GM19240 (cell line): ENCODE results near the gene ELOVL2.
"Not testable (repeated sequence)": the region's sequence is repeated elsewhere in the genome, so short reads cannot be mapped to it uniquely, and the experiment has no call there.

Source experiments
- DNase-seq: peaks from one replicate; pipeline ENCODE4 v3.0.0; 2011; ENCODE audit warnings: low spot score; ENCODE audit not compliant: insufficient read length

ELOVL2 gene

GRCh38 chr6:11021714-11022113 lies 22.4 kb downstream of the ELOVL2 start:
- DNase-seq = no peak

DNA sequence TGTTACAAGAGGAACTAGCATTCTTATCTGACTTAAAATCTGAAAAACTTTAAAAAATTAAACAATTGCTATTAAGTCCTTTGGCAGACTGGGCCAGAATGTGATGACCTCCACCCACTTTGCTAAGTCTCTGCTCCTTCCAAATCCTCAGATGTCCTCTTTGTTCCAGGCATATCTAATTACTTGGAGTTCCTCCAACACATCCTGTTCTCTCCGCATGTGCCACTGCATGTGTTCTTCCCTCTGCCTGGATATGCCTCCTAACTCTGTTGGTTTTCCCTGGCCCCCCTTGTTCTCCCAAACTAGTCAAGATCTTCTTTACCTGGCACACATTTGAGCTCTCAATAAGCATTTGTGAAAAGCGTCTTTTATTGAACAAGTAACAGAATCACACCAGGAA lies 23.1 kb downstream of the ELOVL2 start:
- no peak for DNase-seq

DNA sequence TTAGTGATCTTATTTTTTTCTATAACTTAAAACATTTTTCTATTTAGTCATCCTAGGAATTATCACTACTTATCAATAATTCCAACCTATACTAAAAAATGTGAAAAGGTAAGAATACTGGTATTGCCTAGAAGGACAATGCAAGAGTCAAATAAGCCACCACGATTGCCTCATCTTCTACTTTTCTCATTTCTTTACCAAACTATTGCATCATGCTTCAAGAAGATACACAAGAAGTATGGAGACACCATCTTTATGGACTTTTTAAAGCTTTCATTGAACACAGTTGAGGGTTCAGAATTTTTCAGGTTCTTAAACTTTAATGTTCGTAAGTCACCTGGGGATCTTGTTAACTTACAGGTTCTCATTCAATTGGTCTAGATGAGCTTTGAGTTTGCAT lies 25.9 kb downstream of the ELOVL2 start:
- no peak for DNase-seq

GRCh38 chr6:11017090-11017489 lies 27.0 kb downstream of the ELOVL2 start:
- no peak for DNase-seq

DNA sequence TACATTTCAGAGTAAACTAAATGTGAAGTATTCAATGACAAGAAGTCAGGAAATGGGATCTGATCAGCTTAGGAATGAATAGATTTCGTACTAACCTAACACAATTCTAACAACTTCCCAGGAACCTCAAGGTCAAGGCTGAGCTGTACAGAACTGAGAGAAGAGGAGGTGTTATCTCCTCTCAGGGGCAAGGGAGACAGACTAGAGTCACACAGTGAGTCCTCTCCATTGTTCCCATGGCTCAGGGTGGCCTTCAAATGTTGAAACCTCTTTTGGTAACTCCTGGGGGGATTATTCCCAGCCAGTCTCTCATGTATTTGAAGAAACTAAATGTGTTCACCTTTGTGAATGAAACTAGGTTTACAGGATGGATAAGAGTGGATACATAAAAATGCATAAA lies 27.7 kb downstream of the ELOVL2 start:
- DNase-seq = no peak

GRCh38 chr6:11015102-11015501 lies 29.0 kb downstream of the ELOVL2 start:
- no peak for DNase-seq

DNA sequence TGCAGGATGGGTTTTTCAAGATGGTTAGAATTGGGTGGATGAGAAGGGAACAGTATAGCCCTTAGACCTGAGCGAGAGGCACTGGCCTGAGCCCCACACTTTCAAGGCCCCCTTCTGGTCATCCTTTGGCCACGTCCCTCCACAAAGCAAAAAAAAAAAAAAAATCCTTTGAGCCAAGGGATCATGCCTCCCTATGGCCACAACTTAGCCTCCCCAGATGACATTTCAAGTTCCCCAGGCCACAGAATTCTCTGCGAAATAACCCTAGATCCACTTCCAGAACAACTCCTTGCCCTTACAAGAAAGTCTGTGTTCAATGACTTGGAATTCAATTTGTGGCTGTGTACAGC lies 30.4 kb downstream of the ELOVL2 start:
- DNase-seq = no peak

GRCh38 chr6:11012976-11013720 lies 31.0 kb downstream of the ELOVL2 start:
- no peak for DNase-seq

DNA sequence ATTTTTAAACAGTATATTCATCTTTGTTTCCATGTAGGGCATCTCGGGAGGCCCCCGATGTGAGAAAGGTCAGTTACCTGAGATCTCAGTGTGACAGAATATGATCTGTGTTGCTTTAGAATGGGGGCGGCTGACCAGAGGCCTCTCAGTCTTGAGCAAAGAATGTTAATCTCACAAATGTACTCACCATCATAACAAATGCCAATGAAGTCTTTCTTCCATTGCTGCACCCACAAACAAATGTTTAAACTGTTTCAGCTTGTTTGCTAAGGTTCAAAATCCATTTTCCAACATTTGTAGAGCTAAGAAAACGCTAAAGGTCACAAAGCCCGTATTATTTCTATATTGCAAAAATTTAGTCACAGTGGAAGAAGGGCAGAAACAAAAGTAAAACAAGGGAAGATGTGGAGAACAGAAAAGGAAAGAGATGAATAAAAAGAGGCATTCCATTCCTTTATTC lies 31.8 kb downstream of the ELOVL2 start:
- no peak for DNase-seq

GRCh38 chr6:11011787-11012234 lies 32.3 kb downstream of the ELOVL2 start:
- no peak for DNase-seq

- no peak for DNase-seq
These were observed 34.8 kb downstream of the ELOVL2 start for GRCh38 chr6:11009353-11009752.

- DNase-seq = no peak
These were observed 35.3 kb downstream of the ELOVL2 start for GRCh38 chr6:11008821-11009220.

DNA sequence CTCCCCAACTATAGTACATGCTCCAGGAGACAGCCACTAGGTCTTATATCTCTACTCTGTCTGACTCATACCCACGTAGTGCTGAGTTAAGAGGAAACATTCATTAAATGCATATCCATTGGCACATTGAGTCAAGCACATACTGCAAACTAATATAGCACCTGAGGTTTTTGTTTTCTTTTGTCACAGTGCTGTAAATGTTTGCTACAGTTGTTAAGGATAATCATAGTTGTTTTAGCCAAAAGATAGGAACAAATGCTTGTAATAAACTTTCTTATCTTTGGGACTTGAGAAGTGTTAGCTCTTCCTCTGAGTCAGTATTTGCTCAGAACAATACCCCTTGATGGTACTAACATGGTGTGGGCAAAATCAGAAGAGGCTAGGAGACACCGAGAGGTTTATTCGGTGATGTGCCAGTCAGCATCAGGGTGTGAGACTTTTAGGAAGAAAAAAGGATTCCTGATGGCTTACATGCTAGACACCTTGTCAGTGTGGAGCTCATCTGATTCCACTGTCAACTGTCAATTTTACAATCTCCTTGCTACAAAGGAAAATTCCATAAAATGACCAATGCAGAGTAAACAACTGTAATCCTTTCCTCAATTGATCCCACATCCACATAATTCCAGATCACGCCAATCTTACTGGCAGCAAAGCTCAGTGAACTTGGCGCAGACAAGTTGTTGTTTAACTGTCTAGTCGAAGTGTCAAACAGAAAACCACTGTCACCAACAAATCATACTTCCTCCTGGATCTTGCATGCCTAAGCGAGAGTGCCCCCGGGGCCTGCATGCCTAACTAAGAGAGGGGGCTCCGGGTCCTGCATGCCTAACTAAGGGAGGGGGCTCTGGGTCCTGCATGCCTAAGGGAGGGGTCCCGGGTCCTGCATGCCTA lies 36.1 kb downstream of the ELOVL2 start:
- no peak for DNase-seq

- no peak for DNase-seq
These were observed 38.0 kb downstream of the ELOVL2 start for GRCh38 chr6:11006061-11006460.

DNA sequence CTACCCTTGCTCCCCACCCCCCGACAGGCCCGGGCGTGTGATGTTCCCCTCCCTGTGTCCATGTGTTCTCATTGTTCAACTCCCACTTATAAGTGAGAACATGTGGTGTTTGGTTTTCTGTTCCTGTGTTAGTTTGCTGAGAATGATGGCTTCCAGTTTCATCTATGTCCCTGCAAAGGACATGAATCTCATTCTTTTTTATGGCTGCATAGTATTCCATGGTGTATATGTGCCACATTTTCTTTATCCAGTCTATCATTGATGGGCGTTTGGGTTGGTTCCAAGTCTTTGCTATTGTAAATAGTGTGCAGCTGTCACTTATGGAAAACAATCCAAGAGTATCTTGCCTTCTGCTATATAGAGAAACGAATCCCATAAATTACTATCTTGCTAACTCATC lies 40.8 kb downstream of the ELOVL2 start:
- not testable (repeated sequence) for DNase-seq

- no peak for DNase-seq
These were observed 41.9 kb downstream of the ELOVL2 start for GRCh38 chr6:11002176-11002575.

DNA sequence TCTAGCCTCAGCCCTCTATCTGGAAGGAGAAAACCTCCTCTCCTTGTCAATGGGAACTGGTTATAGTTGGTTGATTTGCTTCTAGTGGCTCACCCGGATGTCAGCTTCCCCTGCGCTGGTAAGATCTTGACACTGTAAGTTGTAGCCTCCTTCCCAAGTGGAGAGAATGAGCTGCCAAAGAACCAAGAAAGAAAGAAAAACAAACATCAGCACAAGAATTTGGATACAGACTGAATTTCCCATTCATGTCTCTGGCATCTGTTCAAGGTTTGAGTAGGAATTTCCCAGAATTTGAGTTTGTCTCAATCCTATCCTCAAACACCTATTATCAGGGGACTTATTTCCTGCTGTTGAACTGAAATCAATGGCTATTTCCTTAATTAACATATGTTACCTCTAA lies 44.1 kb downstream of the ELOVL2 start:
- DNase-seq = no peak

DNA sequence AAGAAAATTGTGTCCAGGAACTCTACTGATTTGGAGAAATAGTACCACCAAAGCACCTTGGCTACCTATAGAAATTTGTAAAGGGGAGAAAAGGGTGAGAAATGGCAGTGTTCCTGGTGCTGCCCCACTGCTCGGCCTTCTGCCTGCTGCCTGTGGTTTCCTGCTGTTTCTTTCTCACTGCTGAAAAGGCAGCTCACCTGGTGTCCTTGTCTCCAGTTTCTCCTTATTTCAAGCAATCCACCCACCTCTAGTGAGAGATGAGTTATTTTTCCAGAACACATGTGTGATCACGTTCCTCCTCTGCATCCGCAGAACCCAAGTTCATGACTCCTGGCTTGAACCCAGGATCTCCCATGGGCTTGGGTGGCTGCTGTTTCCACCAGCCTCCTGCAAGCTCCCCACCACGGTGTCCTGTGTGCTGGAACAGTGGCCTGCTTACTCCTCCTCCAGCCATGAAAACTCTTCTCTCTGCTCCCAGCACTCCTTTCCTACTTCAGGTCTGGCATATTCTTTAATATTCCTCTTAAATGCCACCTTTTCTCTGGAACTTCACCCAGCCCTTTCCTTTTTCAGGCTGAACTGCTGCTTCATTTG lies 48.9 kb downstream of the ELOVL2 start:
- no peak for DNase-seq

DNA sequence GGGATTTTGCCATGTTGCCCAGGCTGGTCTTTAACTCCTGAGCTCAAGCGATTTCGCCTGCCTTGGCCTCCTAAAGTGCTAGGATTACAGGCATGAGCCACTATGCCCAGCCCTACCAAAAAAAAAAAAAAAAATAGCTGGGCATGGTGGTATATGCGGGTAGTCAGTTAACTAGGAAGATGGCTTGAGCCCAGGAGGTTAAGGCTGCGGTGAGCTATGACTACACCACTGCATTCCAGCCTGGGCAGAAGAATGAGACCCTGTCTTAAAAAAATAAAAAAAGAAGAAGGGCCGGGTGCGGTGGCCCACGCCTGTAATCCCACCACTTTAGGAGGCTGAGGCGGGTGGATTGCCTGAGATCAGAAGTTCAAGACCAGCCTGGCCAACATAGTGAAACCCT lies 50.2 kb downstream of the ELOVL2 start:
- DNase-seq = no peak

- no peak for DNase-seq
These were observed 53.0 kb downstream of the ELOVL2 start for GRCh38 chr6:10991115-10991514.

DNA sequence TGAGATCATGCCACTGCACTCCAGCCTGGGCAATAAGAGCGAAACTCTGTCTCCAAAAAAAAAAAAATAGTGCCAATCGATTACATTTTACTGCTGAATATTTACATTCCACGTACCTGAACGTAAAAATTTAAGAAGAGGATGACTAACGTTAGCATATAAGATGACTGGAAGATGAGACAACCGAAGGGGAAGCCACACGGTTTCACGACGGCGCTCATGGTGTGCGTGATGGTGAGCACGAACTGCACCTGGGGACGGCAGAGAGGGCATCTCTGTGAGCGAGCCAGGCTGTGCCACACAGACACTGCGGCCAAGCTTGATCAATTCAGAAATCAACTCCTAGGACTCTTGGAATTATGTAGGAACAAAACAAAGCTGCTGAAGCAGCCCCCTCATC lies 54.5 kb downstream of the ELOVL2 start:
- no peak for DNase-seq

GRCh38 chr6:10984959-10985358 lies 59.1 kb downstream of the ELOVL2 start:
- DNase-seq = not testable (repeated sequence)
